T-helper 2 cell (primary cell): ENCODE results near the gene RAD18.

ENCODE experiments used
- DNase-seq, 5 experiments: peaks; one replicate each; pipeline versions ENCODE4 v3.0.0 to v3.0.0-alpha.2; 2012 to 2022

RAD18 gene

GRCh38 chr3:8895829-8896228, 67.4 kb downstream of the RAD18 start:
- DNase-seq = no peak

- DNase-seq = no peak
Measured at GRCh38 chr3:8893001-8893400, 70.3 kb downstream of the RAD18 start.

- DNase-seq = no peak
Measured at GRCh38 chr3:8891774-8892173, 71.5 kb downstream of the RAD18 start.

GRCh38 chr3:8891303-8891702, 72.0 kb downstream of the RAD18 start:
- no peak for DNase-seq

GRCh38 chr3:8888301-8888915, 74.9 kb downstream of the RAD18 start:
- DNase-seq = no peak

- no peak for DNase-seq
Measured at GRCh38 chr3:8887435-8888300, 75.6 kb downstream of the RAD18 start.

- DNase-seq = no peak
Measured at GRCh38 chr3:8886546-8886945, 76.7 kb downstream of the RAD18 start.

GRCh38 chr3:8885536-8886316, 77.5 kb downstream of the RAD18 start:
- no peak for DNase-seq

- no peak for DNase-seq
Measured at GRCh38 chr3:8884630-8885290, 78.5 kb downstream of the RAD18 start.

GRCh38 chr3:8882642-8883041, 80.6 kb downstream of the RAD18 start:
- no peak for DNase-seq

- DNase-seq = no peak
Measured at GRCh38 chr3:8882171-8882593, 81.1 kb downstream of the RAD18 start.

- DNase-seq = no peak
Measured at GRCh38 chr3:8879347-8879944, 83.8 kb downstream of the RAD18 start.

GRCh38 chr3:8875836-8876235, 87.4 kb downstream of the RAD18 start:
- DNase-seq = no peak

GRCh38 chr3:8873740-8874139, 89.5 kb downstream of the RAD18 start:
- no peak for DNase-seq

- DNase-seq = no peak
Measured at GRCh38 chr3:8872261-8872660, 91.0 kb downstream of the RAD18 start.

GRCh38 chr3:8871306-8871705, 92.0 kb downstream of the RAD18 start:
- DNase-seq = no peak

- no peak for DNase-seq
Measured at GRCh38 chr3:8870134-8870533, 93.1 kb downstream of the RAD18 start.

GRCh38 chr3:8869613-8870012, 93.7 kb downstream of the RAD18 start:
- no peak for DNase-seq

GRCh38 chr3:8868996-8869395, 94.3 kb downstream of the RAD18 start:
- DNase-seq = no peak

- DNase-seq = no peak
Measured at GRCh38 chr3:8867646-8868045, 95.6 kb downstream of the RAD18 start.

GRCh38 chr3:8865697-8866096, 97.6 kb downstream of the RAD18 start:
- no peak for DNase-seq
